ENCODE data around the gene USP10.

USP10 gene

DNA sequence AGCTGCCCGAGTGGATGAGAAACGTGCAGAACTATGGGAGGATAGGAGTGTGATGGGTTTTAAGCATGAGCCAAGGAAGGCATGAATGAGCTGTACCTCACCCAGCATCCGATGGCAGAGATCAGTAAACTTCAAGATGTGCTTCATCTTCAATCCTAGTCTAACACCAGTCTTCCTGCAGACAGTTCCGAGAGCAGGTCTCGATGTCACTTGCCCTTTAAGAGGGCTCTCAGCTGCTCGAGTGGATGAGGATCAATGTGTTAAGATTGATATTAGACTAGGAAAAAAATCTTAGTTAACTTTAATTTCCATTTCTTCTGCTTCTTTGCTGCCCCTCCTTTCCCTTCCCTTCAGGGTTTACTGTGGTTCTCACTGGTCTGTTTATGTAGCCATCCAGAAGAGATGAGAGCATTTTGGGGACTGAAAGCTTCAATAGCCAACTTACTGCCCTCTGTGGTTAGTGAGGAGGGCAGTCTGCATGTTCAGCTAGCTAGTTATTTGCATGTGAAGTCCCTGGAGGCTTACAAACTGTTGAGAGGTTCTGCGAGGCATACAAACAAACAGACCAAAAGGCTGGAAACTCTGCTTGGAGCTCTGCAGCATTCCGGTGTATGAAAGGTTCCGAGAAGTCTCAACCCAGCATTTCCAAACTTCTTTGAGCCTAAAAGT lies 36.2 kb upstream of the USP10 start:
- Histone ChIP-seq H3K36me3 (ENCODE audit: insufficient read depth, low read length) (peaks cover 46% of the 10 kb centered on the region), H2AFZ (ENCODE audit: low read depth, low read length) (no peak overlapping the region), H3K4me3 (ENCODE audit: low read length) (no peak overlapping the region), H3K27me3 (ENCODE audit: insufficient read depth, low read length) (no peaks in the 10 kb centered on the region), H3K9me3 (ENCODE audit: low read length) (no peaks in the 10 kb centered on the region), H3K4me1 (ENCODE audit: insufficient read depth, low read length) (peaks cover 6% of the 10 kb centered on the region)

GRCh38 chr16:84665359-84665758 lies 34.4 kb upstream of the USP10 start:
- peaks cover 34% of the 10 kb centered on the region for H3K36me3 ChIP-seq (ENCODE audit: insufficient read depth, low read length)
- H2AFZ ChIP-seq (ENCODE audit: low read depth, low read length) = no peak overlapping the region
- H3K4me1 ChIP-seq (ENCODE audit: insufficient read depth, low read length) = peaks cover 6% of the 10 kb centered on the region
- H3K9me3 ChIP-seq (ENCODE audit: low read length) = peaks cover 3% of the 10 kb centered on the region
- H3K4me3 ChIP-seq (ENCODE audit: low read length) = no peak overlapping the region
- H3K27me3 ChIP-seq (ENCODE audit: insufficient read depth, low read length) = no peaks in the 10 kb centered on the region

DNA sequence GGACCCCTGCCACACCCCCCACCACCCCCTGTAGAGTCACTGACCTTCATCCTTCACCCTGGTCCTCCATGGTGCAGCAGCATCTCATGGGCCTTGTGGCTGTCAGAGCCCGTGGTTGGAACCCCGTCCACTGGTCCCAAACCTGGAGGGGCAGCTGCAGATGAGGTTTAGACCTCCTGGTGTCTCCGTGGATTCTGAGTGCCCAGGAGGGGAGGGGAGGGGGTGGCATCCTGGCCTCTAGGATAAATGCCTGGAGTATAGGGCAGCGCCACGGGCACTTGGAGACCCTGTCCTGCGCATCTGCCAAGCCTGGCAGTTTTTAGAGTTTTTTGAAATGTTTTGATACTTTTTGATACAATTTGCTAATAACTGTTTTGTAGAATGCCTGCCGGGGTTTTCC lies 34.0 kb upstream of the USP10 start:
- peaks cover 6% of the 10 kb centered on the region for H3K4me1 ChIP-seq (ENCODE audit: insufficient read depth, low read length)
- peaks cover 32% of the 10 kb centered on the region for H3K36me3 ChIP-seq (ENCODE audit: insufficient read depth, low read length)
- H3K9me3 ChIP-seq (ENCODE audit: low read length) = peaks cover 3% of the 10 kb centered on the region
- no peak overlapping the region for H2AFZ ChIP-seq (ENCODE audit: low read depth, low read length)
- no peaks in the 10 kb centered on the region for H3K27me3 ChIP-seq (ENCODE audit: insufficient read depth, low read length)
- H3K4me3 ChIP-seq (ENCODE audit: low read length) = no peak overlapping the region

DNA sequence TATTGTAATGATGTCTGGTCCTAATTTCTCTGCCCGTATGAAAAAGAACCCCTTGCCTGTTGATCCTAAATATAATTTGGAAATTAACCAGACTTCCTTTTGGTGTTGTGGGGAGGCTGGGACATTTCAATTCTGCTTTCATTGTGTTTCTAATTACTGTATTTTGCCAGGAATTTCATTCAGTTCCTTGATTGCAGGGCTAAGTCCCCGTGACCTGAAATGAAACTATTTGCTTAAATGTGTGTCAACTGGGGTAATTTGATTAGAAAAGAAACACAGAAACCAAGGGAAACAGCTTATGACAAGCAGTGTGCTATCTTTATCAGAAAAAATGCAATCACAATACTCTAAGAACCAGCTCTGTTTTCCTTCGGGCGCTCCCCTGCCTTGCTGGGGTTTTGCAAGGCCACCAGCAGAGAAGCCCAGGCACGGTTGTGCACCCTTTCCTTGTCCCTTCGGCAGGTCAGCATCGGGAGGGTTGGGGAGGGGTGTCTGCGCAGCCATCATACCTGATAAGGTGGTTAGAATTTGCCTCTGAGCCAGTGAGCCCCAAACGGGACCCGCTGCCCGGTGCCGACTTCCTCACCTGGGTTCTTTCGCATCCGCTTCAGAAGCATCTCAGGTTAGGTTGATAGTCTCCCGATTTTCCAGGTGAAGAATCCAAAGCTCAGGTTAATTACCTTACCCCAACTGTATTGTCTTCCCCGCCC lies 32.0 kb upstream of the USP10 start:
- H2AFZ ChIP-seq (ENCODE audit: low read depth, low read length) = no peak overlapping the region
- no peak overlapping the region for H3K4me3 ChIP-seq (ENCODE audit: low read length)
- H3K9me3 ChIP-seq (ENCODE audit: low read length) = peaks cover 3% of the 10 kb centered on the region
- no peaks in the 10 kb centered on the region for H3K27me3 ChIP-seq (ENCODE audit: insufficient read depth, low read length)
- peaks cover 6% of the 10 kb centered on the region for H3K4me1 ChIP-seq (ENCODE audit: insufficient read depth, low read length)
- H3K36me3 ChIP-seq (ENCODE audit: insufficient read depth, low read length) = peaks cover 13% of the 10 kb centered on the region

GRCh38 chr16:84670063-84670462 lies 29.7 kb upstream of the USP10 start:
- peaks cover 3% of the 10 kb centered on the region for H3K9me3 ChIP-seq (ENCODE audit: low read length)
- H3K4me1 ChIP-seq (ENCODE audit: insufficient read depth, low read length) = peaks cover 6% of the 10 kb centered on the region
- H3K4me3 ChIP-seq (ENCODE audit: low read length) = no peak overlapping the region
- H2AFZ ChIP-seq (ENCODE audit: low read depth, low read length) = no peak overlapping the region
- no peaks in the 10 kb centered on the region for H3K27me3 ChIP-seq (ENCODE audit: insufficient read depth, low read length)
- H3K36me3 ChIP-seq (ENCODE audit: insufficient read depth, low read length) = peaks cover 2% of the 10 kb centered on the region

DNA sequence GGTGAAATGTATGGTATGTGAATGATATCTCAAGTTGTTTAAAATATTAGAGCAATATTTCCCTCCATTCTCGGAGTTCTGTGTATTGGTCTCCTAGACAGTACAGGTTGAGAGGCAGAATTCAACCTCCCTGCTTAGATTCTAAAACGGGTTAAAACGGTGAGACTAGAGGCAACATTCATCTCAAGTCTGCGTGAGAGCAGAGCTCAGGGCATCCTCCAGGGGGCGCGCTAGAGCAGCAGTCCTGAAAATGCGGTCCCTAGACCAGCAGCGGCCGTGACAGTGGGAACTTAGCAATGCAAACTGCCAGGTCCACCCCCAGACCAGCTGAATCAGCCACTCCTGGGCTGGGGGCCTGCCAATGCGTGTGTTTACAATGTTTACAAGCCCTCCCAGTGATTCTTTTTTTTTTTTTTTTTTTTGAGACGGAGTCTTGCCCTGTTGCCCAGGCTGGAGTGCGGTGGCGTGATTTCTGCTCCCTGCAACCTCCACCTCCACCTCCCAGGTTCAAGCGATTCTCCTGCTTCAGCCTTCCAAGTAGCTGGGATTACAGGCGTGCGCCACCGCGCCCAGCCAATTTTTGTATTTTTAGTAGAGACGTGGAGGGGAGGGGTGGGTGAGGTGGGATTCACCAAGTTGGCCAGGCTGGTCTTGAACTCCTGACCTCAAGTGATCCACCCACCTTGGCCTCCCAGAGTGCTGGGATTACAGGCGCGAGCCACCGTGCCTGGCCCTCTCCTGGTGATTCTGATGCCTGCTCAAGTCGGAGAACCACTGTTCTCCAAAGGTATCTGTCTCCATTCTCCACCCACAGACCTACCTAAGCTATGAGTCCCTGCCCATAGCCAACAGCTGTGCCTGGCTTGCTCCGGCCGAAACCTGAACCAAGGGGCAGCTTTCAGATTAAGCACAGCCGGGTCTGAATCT lies 27.3 kb upstream of the USP10 start:
- no peaks in the 10 kb centered on the region for H3K36me3 ChIP-seq (ENCODE audit: insufficient read depth, low read length)
- H3K9me3 ChIP-seq (ENCODE audit: low read length) = peaks cover 3% of the 10 kb centered on the region
- no peaks in the 10 kb centered on the region for H3K4me1 ChIP-seq (ENCODE audit: insufficient read depth, low read length)
- H3K4me3 ChIP-seq (ENCODE audit: low read length) = no peak overlapping the region
- H3K27me3 ChIP-seq (ENCODE audit: insufficient read depth, low read length) = no peaks in the 10 kb centered on the region
- H2AFZ ChIP-seq (ENCODE audit: low read depth, low read length) = no peak overlapping the region

- Histone ChIP-seq H3K36me3 (ENCODE audit: insufficient read depth, low read length) (no peaks in the 10 kb centered on the region), H3K4me1 (ENCODE audit: insufficient read depth, low read length) (no peaks in the 10 kb centered on the region), H3K9me3 (ENCODE audit: low read length) (peaks cover 3% of the 10 kb centered on the region), H3K4me3 (ENCODE audit: low read length) (no peak overlapping the region), H3K27me3 (ENCODE audit: insufficient read depth, low read length) (no peaks in the 10 kb centered on the region), H2AFZ (ENCODE audit: low read depth, low read length) (no peak overlapping the region)
Observed at GRCh38 chr16:84673203-84673535, 26.6 kb upstream of the USP10 start.

DNA sequence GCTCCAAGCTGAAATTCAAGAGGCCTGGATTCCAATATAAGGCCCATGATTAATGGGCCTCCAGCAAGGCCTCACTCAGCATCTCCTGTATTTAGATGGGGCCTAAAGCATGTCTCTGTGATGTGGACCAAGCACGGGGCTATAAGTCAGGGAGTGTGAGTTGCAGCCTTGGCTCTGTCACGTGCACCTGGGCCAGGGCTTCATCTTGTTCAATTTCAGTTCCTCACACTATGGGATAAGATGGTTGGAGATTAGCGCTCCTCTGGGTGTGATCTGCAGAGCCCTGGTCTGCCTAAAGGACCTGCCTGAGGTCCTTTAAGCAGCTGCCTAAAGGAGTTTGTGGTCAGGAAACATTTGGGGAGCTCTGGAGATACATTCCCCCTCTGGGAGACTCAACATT lies 26.2 kb upstream of the USP10 start:
- Histone ChIP-seq H3K36me3 (ENCODE audit: insufficient read depth, low read length) (no peaks in the 10 kb centered on the region), H3K4me3 (ENCODE audit: low read length) (no peak overlapping the region), H3K27me3 (ENCODE audit: insufficient read depth, low read length) (no peaks in the 10 kb centered on the region), H3K9me3 (ENCODE audit: low read length) (peaks cover 3% of the 10 kb centered on the region), H2AFZ (ENCODE audit: low read depth, low read length) (no peak overlapping the region), H3K4me1 (ENCODE audit: insufficient read depth, low read length) (no peaks in the 10 kb centered on the region)

DNA sequence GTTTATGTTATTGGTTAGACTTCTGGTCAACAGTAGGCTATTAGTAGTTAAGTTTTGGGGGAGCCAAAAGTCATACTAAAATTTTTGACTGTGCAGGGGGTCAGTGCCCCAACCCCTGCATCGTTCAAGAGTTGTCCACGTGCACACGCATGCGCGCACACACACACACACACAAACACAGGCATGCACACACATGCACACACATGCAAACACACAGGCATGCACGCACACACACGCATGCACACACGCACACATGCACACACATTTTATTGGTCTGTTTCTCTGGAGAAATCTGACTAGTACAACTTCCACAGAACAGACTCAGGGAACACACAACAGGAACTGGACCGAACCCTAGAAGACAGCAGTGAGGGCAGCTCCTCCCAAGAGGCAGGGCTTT lies 24.4 kb upstream of the USP10 start:
- Histone ChIP-seq H3K9me3 (ENCODE audit: low read length) (no peaks in the 10 kb centered on the region), H3K4me1 (ENCODE audit: insufficient read depth, low read length) (no peaks in the 10 kb centered on the region), H2AFZ (ENCODE audit: low read depth, low read length) (no peak overlapping the region), H3K36me3 (ENCODE audit: insufficient read depth, low read length) (no peaks in the 10 kb centered on the region), H3K27me3 (ENCODE audit: insufficient read depth, low read length) (no peaks in the 10 kb centered on the region), H3K4me3 (ENCODE audit: low read length) (no peak overlapping the region)

- Histone ChIP-seq H2AFZ (ENCODE audit: low read depth, low read length) (no peak overlapping the region), H3K4me1 (ENCODE audit: insufficient read depth, low read length) (no peaks in the 10 kb centered on the region), H3K27me3 (ENCODE audit: insufficient read depth, low read length) (no peaks in the 10 kb centered on the region), H3K4me3 (ENCODE audit: low read length) (no peak overlapping the region), H3K36me3 (ENCODE audit: insufficient read depth, low read length) (no peaks in the 10 kb centered on the region), H3K9me3 (ENCODE audit: low read length) (no peaks in the 10 kb centered on the region)
Observed at GRCh38 chr16:84675884-84676283, 23.9 kb upstream of the USP10 start.

GRCh38 chr16:84677017-84677803 lies 22.6 kb upstream of the USP10 start:
- Histone ChIP-seq H3K27me3 (ENCODE audit: insufficient read depth, low read length) (no peaks in the 10 kb centered on the region), H3K36me3 (ENCODE audit: insufficient read depth, low read length) (no peaks in the 10 kb centered on the region), H3K4me1 (ENCODE audit: insufficient read depth, low read length) (no peaks in the 10 kb centered on the region), H3K9me3 (ENCODE audit: low read length) (no peaks in the 10 kb centered on the region), H2AFZ (ENCODE audit: low read depth, low read length) (no peak overlapping the region), H3K4me3 (ENCODE audit: low read length) (no peak overlapping the region)

DNA sequence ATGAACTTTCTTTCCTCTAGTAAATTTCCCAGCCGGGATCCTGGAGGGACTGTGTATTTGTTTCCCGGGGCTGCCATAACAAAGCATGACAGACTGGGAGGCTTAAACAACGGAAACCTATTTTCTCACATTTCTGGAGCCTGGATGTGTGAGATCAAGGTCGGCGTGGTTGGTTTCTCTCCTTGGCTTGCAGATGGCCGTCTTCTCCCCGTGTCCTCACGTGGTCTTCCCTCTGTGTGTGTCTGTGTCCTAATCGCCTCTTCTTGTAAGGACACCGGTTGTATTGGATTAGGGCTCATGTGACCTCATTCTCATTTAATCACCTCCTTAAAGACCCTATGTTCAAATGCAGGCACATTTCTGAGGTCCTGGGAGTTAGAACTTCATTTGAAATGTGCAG lies 22.0 kb upstream of the USP10 start:
- H3K4me3 ChIP-seq (ENCODE audit: low read length) = no peak overlapping the region

More for the DNA sequence above, 22.0 kb upstream of the USP10 start:
- Histone ChIP-seq H3K27me3 (ENCODE audit: insufficient read depth, low read length) (no peaks in the 10 kb centered on the region), H3K9me3 (ENCODE audit: low read length) (no peaks in the 10 kb centered on the region), H2AFZ (ENCODE audit: low read depth, low read length) (no peak overlapping the region), H3K4me1 (ENCODE audit: insufficient read depth, low read length) (no peaks in the 10 kb centered on the region), H3K36me3 (ENCODE audit: insufficient read depth, low read length) (no peaks in the 10 kb centered on the region)
